GM21526 (cell line): ENCODE data around the gene TACO1.

ENCODE experiments used
- ATAC-seq: cut with Tn5 transposase; IDR thresholded peaks from one replicate; pipeline ENCODE4 v1.9.1; 2021; ENCODE audit warnings: moderate library complexity; ENCODE audit not compliant: unreplicated experiment, low FRiP score

TACO1 gene

DNA sequence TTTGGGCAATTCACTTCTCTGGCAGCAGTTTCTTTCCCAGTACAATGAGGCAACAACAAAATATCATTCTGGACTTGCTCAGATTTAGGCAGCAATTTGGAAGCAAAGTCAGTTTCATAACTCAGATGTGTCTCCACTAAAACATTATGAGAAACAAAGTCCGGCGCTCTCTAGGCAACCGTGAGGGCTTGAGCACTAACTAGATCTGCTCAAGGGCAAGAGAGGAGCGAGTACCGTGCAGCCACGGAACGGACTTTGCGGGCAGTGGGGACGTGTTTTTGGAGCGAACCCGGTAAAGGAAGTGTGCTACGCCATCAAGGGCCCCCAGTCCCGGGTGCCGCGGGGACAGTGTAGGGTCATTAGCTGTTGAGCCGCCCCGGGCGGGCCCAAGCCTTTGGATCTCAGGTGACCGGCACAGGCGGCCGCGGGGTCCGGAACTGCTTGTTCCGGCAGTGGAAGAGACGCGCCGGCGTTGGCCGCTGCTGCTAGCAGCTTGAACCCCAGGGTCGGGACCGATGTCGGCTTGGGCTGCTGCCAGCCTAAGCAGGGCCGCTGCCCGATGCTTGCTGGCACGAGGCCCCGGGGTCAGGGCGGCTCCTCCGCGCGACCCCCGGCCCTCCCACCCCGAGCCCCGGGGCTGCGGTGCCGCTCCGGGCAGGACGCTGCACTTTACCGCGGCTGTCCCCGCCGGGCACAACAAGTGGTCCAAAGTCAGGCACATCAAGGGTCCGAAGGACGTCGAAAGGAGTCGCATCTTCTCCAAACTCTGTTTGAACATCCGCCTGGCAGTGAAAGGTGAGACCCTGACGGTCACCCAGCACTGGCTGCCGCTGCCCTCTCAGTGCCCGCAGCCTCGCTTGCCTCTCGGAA lies at the start of gene TACO1:
TACO1 (plus strand) TSS at position 327 of the 870 bp plus-strand sequence; CDS start at position 516, 189 bp downstream.
- peak; percentile 79 for ATAC-seq

DNA sequence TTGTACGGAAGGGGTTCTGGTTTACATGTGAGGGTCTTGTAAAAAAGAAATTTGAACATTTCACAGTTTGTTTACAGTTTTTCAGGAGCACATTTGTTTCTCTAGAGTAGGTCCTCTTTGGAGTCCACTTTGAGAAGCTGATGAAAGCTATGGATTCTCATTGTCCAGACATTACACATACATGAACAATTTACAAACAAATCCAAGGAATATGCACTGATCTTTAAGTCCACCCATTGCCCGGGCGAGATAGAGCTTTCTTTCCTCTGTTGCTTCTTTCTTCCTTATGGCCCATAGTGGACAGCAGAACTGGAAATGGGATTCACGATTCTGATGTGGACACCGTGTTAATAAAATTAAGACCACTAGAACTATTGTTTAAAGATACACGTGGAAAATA lies 48.5 kb upstream of the TACO1 start:
- ATAC-seq = no peak

DNA sequence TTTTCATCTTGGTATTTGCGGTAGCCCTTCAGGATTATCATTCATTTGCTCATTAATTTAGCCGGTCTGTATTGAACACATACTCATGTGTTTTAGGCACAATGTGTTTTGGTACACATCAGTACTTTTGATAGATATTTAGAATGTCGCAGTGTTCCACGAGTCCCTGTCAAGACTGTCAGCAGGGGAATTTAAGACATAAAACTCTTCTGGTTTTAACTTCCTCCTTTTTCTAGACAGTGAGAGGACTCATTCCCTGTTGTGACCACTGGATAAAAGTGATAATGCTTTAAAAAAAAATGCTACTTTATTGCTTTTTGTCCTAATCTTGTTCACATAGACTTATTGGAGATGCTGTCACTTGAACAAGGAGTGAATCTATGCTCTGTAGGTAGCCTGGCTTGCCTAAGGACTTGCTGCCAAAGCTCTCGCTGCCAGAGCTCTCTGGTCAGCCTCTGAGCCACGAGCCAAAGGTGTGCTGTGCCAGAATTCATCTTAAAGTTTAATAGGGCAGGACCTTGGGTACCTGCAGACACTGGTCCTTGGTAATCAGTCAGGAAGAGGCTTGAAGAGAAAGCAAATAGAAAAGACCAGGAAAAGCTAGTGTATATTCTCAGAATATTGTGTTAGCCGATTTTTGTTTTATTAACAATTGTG lies 45.1 kb upstream of the TACO1 start:
- no peak for ATAC-seq

DNA sequence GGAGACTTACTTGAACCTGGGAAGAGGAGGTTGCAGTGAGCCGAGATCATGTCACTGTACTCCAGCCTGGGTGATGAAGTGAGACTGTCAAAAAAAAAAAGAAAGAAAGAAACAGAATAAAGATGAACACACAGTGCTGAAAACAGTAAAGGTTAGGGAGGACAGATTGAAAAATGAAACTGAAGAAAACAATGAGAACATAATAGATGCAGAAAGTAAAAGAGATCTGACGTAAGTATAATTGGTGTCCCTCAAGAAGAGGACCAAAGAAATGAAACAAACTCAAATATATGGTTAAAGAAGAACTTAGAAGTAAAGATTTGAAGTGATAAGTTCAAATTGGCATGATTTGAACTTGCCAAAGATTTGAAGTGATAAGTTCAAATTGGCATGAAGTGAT lies 43.3 kb upstream of the TACO1 start:
- no peak for ATAC-seq

DNA sequence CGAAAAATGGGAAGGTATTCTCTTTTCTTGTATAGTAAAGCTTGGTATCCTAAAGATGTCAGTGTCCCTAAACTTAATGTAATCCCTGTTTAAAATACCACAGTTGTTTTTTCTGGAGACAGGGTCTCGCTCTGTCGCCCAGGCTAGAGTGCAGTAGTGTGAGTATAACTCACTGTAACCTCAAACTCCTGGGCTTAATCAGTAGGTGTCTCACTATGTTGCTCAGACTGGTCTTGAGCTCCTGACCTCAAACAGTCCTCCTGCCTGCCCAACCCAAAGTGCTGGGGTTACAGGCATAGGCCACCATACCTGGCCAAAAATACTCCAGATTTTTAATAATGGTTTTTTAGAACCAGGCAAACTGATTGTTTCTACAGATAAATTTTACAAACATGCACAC lies 42.3 kb upstream of the TACO1 start:
- no peak for ATAC-seq

DNA sequence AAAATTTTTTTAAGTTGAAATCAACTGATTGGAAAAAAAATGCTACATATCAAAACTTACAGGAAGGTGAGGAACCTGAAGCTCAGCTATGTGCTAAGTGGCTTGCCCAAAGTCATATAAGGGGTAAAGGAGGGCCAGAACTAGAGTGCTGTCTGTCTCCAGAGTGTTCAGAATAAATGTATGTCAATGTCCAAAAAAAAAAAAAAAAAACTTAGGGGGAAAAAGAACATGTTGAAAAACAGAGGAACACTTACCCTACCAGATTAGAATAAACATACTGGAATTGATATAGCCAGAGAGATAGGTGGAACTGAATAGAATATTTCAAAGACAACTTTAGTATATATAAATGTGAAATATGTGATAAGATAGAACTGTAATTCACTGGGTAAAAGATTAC lies 38.9 kb upstream of the TACO1 start:
- no peak for ATAC-seq

DNA sequence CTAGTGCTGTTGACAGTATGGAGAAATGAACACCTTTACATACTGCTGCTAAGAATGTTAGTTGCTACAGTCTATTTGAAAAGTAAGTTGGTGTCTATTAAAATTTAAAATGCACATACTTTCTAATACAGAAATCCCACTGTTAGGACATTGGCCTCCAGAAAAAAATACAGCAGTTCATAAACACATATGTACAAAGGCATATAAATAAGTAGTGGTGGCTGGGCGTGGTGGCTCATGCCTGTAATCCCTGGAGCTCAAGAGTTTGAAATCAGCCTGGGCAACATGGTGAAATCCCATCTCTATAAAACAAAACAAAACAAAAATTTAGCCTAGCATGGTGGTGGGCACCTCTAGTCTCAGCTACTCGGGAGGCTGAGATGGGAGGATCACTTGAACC lies 37.4 kb upstream of the TACO1 start:
- no peak for ATAC-seq

DNA sequence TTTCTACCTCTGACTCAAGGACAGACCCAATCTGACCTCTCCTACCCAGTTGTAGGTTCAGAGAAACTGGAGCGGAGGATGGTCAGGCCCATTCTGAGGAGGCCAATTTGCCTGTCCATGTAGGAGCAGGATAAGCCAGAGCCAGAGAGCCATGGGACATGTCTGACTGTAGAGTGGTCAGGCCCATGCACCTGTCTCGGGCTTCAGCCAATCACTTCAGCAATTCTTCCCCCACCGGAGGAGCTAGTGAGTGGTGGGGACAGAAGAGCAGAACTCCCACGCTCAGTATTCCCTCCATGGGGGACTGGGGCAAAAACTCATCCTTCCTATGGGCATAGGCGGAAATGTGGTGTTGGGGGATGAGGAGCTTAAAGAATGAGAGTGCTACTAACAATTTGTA lies 36.1 kb upstream of the TACO1 start:
- ATAC-seq = no peak

DNA sequence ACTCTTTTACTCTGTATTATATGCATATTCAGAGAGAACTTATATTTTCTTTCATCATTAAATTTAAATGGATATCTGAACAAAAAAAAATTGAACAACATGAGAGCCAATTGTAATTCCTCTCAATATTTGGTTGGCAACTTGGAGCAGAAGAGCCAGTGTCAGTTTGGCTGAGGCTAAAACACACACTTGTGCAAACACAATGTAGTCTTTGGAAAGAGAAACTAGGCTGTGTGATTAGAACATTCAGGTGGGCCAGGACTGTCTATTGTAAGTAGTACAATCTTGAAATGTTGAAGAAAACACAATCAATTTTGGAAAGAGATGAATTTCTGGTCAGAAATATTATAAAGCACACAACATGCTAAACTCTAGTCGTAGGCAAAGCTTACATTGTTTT lies 33.5 kb upstream of the TACO1 start:
- no peak for ATAC-seq

DNA sequence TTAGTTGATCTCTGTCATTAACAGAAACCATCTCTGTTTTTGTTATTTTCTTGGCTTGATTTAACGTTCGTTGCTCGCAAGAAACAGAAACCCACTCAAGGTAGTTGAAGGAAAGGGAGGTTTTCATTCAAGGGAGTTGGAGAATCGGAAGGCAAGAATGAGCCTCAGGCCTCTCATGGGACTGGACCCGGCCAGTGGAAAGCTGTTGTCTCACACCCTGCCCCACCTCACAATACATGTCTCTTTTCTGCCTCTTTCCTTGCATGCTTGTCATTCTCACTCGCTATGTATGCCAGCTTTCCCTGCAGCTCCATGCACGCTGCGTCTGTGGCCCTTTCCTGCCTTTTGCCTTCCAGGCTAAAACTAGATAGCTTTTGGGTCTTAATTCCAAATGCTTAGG lies 32.1 kb upstream of the TACO1 start:
- no peak for ATAC-seq

DNA sequence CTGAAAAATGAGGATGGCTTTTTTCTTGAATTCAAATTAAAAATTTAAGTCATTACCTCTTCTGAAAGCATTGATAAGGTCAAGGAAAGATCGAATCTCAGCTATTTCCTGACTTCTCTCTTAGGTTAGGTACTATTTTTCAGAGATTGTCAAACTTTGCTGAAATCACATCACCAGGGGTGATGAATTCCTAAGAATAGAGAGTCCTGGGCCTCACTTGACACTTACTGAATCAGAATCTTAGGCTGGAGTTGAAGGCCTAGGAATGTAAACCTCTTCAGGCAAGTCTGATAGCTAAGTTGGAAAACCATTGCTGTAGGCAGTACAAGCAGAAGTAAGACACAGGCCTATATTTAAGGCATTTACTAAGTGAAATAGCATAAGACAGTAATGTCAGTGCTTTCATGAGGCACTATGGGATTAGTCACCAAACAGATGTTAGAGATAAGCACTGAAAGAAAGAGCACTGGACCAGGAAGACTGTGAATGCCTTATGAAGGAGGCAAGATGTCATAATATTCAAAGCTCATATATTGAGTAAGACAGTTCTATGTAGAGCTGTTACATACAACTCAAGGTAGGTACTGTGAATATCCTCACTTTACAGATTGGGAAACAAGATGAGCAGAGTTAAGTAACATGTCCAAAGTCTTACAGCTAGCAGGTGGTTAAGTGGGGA lies 28.9 kb upstream of the TACO1 start:
- no peak for ATAC-seq

DNA sequence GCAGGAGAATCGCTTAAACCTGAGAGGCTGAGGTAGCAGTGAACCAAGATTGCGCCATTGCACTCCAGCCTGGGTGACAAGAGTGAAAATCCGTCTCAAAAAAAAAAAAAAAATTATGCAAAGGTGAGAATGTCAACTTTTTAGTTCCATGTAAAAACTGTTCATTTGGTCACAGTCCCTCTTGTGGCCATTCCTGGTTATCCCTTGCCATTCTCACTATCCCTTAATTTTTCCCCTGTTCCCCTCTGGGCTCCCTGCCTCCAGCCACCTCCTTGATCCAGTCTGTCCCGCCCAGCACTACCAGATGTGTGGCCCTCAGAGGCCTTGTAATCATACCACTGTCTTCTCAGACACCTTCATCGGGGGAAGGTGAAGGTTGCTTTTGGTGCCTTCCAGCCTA lies 27.1 kb upstream of the TACO1 start:
- no peak for ATAC-seq

DNA sequence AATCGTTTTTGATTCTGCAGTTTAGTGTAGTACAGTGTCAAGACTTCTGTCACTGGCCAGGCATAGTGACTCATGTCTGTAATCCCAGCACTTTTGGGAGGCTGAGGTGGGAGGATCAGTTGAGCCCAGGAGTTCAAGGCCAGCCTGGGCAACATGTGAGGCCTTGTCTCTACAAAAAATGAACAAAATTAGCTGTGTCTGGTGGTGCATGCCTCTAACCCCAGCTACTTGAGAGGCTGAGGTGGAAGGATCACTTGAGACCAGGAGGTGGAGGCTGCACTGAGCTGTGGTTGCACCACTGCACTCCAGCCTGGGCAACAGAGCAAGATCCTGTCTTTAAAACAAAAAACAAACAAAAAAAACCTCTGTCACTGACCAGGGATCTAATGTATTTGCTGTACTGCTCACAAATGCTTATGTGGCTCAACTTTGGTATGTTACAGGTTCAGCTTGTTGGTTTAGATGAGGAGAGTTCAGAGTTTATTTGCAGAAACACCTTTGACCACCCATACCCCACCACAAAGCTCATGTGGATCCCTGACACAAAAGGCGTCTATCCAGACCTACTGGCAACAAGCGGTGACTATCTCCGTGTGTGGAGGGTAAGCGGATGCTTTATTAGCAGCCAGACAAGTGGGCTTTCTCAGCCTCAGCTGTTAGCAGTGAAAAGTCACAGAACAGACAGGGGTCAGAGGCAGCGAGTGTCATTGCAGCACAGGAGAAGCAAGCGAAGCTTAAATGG lies 22.5 kb upstream of the TACO1 start:
- no peak for ATAC-seq

DNA sequence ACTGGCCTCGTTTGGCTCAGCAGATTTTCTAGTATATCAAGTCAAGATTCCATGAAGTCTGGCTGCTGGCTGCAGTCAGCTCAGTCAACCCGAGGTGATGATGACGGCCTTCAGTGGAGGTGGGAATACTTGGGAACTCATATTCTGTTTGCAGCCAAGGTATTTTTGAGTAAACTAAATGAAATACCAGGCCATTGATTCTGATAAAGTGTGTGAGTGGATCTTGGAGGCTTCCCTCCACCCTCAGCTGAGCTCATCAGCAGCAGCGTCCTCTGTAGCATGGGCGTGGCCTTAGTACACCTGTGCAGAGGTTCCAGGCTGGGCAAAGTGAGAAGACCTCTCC lies 22.0 kb upstream of the TACO1 start:
- ATAC-seq = no peak

DNA sequence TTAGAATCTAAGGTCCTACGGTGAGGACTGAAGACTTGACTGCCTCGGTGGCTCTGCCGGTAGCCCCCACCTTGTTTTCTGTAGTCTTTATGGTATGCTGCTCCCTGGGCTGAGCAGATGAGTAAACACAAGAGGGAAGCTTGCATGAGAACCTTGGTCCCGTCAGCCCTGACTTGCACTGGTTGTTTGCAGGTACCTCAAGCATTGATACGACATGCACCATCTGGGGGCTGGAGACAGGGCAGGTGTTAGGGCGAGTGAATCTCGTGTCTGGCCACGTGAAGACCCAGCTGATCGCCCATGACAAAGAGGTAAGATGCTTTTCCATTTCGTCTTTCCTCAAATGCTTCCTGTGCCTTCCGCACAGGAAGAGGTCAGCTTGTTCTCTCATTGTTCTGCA lies 21.1 kb upstream of the TACO1 start:
- ATAC-seq = no peak

DNA sequence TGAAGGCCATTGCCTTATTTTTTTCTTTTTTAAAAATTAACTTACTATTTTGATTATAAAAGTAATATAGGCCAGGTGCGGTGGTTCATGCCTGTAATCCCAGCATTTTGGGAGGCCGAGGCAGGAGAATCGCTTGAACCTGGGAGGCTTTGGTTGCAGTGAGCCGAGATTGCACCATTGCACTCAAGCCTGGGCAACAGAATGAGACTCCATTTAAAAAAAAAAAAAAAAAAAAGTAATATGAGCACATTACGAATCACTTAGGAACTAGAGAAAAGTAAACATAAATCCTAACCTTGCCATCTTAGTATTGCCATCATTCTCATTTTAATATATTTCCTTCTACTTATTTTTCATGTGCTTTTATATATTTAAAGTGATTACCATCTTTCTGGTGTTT lies 12.9 kb upstream of the TACO1 start:
- no peak for ATAC-seq

DNA sequence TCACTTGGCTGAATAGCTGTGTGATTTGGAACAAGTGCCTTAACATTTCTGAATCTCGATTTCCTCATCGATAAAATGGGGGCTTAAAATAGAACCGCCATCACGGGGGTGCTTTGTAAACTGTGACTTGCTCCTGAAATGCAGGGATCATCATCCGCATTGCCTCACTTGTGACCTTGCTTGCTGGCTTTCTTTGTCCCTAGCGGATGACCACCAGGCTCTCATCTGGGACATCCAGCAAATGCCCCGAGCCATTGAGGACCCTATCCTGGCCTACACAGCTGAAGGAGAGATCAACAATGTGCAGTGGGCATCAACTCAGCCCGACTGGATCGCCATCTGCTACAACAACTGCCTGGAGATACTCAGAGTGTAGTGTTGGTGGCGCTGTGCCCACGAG lies 11.9 kb upstream of the TACO1 start:
- no peak for ATAC-seq

DNA sequence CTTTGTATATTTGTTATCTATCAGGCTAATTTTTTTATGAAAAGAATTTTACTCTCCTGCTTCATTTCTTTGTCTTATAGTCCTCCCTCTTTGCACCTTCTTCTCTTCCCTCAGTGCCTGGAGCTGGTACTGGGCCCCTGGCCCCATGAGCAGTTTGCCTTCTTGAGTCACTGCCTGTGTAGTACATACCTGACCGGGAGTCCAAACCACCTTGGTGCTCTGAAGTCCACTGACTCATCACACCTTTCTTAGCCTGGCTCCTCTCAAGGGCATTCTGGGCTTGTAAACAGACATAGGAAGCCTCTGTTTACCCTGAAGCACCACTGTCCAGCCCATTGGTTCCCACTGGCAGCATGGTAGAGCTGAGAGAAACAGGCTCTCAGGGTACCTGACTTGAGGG lies 11.0 kb upstream of the TACO1 start:
- no peak for ATAC-seq

DNA sequence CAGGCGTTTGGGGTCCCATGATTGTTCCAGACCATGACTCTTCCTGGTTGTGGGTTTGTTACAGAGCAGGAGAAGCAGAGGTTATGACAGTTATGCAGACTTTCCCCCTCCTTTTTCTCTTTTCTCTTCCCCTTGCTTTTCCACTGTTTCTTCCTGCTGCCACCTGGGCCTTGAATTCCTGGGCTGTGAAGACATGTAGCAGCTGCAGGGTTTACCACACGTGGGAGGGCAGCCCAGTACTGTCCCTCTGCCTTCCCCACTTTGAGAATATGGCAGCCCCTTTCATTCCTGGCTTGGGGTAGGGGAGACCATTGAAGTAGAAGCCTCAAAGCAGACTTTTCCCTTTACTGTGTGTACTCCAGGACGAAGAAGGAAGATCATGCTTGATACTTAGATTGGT lies 7.9 kb upstream of the TACO1 start:
- ATAC-seq = no peak

DNA sequence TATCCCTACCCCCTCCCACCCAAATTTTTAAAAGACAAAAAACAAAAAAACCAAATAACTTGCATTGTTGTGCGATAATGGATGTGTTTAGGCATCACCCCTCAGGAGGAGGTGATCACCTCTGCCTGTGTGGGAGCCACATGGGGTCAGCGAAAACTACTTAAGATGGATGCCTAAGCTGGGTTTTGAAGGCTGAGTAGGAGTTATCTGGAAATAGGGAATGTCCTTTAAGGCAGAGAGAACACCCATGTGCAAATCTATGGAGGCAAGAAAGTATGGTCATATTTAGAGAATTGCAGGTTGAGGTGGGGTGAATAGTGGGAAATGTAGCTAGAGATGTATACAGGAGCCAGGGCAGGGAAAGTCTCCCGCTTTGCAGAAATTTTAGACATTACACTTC lies 5.6 kb upstream of the TACO1 start:
- ATAC-seq = no peak
